ENCODE results near the gene UBR2.

DNA sequence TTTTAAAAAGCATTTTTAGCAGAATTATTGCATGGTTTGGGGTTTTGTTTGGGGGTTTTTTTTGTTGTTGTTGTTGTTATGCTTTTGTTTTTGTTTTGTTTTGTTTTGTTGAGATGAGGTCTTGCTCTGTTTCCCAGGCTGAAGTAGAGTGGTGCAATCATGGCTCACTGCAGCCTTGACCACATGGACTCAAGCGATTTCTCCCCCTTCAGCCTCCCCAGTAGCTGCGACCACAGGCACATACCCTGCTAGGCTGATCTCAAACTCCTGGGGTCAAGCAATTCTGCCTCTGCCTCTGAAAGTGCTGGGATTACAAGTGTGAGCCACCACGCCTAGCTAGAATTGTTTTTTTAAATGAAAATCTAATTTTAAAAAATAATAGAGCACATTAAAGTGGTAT is 35.7 kb downstream of the UBR2 start:
- TF ChIP-seq, protein P1, sequence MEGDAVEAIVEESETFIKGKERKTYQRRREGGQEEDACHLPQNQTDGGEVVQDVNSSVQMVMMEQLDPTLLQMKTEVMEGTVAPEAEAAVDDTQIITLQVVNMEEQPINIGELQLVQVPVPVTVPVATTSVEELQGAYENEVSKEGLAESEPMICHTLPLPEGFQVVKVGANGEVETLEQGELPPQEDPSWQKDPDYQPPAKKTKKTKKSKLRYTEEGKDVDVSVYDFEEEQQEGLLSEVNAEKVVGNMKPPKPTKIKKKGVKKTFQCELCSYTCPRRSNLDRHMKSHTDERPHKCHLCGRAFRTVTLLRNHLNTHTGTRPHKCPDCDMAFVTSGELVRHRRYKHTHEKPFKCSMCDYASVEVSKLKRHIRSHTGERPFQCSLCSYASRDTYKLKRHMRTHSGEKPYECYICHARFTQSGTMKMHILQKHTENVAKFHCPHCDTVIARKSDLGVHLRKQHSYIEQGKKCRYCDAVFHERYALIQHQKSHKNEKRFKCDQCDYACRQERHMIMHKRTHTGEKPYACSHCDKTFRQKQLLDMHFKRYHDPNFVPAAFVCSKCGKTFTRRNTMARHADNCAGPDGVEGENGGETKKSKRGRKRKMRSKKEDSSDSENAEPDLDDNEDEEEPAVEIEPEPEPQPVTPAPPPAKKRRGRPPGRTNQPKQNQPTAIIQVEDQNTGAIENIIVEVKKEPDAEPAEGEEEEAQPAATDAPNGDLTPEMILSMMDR (IDR thresholded peaks at IDR 0.05), result no peak
- TF ChIP-seq POLR2A (IDR thresholded peaks at IDR 0.05), result no peak

Measured in ovary (tissue), 3 donors.